Stimulated activated CD4-positive, alpha-beta T cell treated with anti-CD3 and anti-CD28 coated beads, Interleukin-1b, Interleukin-23, amount 100 ng/mL, for 24 hours (primary cell): Measurements from ENCODE around the gene CHRM1.

Experiments
- DNase-seq, 4 experiments: peaks; one replicate each; pipeline ENCODE4 v3.0.0-alpha.2; 2020; ENCODE audit warnings: low read depth in 4 of 4, low spot score in 1 of 4

CHRM1 gene

DNA sequence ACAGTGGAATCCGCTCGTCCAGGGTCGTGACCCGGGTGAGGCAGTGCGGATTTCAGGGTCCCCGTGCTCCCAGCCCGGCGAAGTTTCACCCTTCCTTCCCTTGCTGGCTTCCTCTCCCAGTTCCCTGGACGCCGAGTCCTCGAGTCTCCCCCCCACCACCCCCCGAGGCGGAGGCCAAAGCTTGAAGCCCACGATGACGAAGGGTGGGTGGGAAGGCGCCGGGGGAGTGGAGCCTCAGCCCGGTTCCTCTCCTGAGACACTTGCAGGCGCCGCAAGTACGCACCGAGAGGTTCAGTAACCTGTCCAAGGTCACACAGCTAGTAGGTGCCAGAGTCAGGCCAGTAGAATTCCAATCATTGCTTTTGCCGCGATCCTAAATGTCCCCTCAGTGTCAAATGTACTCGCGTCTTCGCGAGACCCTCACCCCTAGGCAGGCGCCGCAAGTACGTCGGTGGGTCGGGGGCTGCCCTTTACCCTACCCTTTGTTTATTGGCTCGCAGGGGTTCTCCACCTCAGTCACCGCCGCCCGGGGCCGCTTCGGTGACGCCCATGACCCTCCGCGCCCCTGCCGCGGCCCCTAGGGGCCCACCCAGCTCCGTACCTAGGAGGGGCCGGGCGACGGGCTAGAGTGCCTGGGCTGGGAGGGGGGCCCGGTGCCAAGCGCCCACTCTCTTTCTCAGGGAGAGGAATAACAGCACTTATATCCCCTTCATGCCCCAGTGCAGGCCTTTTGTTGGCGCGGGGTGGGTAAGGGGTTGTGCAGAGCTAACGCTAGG, 5.7 kb upstream of the CHRM1 start:
- DNase-seq = no peak

DNA sequence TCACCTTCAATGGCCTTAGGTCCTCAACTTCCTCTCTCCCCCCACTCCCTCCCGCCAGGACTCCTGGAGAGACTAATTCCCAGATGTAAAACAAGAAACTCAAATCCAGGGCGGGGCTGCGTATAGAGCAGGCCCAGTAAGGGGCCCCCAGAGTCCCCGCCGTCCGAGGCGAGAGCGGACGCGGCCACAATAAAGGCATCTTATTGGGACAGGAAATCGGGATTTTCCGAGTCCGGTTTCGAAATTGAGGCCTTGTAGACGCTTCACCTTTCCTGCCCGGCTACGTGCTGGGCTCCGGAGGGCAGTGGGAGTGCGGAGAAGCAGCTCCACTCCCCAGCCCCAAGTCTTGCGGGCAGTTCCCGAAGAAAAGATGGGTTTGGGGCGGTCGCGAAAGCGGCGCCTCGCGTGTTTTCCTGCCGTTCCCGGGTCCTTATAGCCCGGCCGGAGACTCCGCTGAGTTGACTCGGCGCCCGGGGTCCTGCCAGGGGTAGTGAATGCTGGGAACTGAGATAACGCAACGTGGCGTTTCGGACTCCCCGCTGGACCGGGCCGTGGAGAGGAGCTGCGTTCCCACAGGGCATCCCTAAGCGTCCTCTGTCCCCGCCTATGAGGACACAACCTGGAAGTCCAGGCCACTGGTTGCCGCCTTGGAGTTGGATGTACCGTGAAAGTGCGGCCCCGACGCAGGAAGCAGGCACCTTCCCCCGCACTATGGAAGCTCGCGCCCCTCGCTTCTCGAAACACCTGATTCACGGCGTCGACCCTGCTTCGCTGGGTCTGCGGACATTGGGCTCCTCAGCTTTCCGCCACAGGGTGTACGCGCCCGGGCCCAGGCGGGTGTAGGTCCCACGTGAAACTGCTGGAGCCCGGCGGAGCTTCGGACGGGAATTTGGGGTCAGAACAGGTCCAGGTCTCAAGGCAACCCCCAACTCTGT, 4.8 kb upstream of the CHRM1 start:
- DNase-seq = no peak

DNA sequence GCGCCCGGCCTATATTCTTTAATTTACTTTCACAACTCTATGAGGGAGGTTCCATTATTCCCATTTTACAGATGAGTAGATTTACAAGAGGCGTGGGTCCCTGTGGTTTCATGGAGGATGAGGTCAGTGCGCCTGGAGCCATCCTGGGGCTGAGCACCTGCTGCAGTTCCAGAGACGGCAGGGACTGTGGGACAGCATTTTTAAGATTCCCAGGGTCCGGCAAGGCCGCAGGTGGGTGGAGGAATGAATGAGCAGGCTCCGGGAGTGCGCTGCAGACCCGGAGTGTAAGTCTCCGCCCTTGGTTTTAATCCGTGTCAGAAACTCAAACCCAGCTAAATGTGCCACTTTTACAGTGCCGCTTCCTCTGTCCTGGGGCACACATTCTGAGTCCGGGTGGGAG, 4.1 kb upstream of the CHRM1 start:
- DNase-seq = no peak

DNA sequence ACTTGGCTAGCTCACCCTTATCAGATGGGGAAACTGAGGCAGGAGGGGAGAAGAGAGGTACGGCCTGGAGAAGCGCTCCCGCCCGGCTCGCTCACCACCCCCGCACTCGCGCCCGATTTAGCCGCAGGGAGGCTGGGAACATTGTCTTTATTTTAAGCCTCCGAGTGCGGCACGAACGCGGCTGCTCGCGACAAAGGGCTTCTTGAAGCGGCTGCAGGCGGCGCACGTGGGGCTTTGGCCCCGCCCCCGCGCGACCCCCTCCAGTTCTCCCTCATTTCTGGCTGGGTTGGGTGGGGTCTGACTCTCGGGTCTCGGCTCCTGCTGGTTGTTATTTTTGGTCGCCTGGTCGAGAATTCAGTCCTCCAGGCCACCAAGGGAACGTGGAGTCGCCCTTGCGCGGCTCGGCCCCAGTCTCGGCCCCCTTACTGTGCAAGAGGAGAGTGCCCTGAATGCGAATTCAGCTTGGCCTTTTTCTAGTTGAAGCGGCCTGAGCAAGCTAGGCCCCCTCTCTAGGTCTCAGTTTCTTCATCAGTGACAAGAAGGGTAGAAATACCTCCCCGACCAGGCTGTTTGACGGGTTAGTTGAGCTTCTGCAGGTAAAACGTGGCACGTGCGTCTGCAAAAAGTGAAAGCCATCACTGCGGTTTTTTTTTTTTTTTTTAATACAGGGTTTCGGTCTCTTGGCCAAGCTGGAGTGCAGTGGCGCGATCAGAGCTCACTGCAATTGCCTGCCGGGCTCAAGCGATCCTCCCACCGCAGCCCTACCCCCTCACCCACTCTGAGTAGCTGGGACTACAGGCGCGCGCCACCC, 2.6 kb upstream of the CHRM1 start:
- DNase-seq = no peak

DNA sequence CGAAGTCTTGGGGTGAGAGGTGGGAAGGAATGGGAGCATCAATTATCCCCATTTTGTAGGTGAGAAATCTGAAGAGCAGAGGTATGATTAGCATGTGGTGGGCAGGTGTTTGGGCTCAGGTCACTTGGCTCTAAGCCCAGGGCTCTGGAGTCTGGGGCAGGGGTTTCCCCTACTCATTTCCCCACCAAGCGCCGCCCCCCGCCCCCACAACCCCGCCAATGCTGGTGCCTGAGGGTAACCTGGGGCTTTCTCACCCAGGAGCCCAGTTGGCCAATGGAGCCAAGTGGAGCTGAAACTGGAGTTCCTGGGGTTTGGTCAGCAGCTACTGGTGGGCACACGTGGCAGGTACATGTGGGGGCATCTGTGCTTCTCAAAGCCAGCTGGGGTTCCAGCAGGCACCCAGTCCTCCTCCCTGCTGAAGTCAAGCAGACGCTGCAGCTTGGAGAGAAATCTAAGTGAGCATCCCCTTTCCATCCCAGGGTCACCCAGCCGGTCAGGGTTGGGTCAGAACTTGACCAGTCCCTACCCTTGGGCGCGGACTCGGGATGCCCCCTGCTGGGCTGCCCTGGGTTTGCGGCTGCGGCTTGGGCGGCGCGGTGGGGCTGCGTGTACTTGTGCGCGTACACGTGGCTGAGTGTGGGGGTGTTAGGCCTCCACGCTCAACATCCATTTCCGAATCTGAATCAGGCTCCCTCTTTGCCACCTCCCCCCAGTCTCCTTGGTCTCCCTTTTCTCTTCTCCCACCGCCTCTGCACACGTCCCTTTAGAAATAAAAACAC, 1.7 kb upstream of the CHRM1 start:
- DNase-seq = no peak

DNA sequence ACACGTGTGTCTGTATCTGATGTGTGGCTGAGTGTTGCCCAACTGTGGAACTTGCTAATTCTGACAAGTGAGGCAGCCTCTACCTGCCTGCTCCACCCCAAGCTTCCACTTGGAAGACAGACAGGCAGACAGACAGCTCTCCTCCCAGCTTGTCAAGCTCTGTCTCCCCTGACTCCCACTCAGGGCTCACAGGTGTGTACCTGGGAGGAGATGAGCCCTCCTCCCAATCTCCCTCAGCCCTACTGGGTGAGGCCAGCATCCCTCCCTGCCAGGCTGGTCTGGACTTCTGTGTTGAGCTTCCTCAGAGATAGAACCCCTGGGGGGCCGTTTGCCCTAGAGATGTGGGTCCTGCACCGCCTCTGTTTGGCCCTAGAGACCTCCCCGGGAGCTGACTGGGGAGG, 1.0 kb upstream of the CHRM1 start:
- DNase-seq = no peak

DNA sequence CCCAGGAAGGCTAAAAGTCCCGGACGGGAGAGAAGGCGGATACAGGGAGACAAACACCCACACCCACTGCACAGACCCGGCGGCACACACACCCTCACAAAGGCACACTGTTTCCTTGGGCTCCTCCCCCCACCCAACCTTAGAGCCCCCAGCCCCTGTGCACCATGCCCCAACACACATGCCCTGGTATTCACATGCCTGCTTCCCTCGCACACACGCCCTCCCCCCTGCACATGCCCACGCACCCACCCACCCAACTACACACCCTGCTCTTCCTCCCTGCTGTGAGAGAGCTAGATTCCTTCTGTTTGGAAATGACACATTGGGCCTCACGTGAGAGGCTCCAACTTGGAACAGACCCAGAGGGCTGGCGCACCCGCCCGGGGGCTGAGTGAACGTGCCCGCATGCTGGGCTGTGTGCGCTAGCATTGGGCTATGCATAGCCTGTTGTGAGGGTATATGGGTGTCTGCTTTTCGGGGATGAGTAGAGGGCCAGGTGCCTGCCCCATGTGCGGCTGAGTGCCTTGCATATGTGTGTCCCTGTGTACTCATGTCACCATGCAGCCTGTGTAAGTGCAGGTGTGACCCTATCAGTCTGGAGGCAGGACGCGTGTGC, 518 bp upstream of the CHRM1 start:
- DNase-seq = no peak

DNA sequence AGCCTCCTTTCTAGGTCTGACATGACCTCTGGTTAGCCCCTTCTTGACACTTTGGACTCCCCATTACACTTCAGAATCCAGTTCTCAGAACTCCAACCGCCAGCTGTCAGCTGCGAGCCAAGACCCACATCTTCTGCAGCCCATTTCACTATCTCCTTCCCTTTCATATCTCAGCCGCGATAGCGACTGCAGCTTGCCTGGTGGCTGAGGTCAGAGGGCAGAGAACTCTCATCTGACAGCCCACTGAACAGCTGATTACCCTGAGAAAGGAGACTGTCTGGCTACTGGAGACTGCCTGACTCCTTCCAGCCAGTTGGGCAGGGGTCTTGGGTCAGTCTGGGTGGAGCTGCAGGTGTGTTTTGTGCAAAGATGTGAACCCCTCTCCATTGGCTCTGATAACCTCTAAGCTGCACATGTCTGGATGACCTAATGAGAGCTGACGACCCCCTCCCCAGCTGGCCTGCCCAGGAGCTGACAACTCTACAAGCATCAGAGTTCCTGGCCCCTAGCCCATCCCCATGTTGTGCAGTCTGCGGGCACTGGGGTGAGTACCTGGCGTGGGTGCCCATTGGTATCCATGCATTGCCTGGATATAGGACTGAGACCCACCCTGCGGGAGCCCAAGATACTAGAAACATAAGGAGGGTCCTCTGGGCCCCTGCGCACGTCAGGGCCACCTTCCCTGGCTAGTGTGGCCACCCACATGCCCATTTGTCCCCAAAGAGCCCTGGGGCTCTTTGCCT, 1.1 kb downstream of the CHRM1 start:
- DNase-seq = no peak

DNA sequence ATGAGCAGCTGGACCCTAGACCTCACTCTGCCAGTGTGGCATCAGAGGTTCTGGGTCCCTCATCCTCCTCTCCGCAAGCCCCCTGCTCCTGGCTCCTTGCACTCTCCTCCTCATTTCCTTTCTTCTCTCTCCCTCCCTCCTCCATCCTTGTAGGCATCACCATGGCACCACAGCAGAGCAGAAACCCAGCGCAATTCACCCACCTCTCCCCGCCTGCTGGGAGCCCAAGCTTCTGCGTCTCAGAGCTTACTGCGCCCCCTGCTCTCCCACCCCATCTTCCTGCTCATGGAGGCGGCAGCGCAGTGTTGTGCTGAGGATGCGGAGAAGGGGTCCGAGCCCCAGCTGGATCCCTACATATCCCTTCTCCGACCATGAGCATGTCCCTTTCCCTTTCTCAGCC, 1.7 kb downstream of the CHRM1 start:
- DNase-seq = no peak

DNA sequence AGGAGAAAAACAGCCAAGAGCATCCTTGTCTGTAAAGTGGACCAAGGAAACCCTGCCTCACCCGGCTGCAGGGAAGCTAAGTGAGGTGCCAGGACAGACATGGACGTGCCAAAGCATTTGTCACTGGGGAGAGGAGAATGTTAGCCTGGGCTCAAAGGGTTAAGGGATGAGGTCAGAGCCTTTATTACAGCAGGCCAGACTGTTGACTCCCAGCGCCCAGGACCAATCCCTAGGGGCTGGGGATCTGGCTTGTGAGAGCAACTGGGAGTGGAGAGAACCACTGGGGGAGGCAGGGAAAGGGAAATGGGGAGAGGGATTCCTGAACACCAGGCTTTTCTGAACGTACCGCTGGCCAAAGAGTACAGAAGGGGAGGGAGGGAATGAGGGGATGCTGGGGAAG, 2.6 kb downstream of the CHRM1 start:
- no peak for DNase-seq

DNA sequence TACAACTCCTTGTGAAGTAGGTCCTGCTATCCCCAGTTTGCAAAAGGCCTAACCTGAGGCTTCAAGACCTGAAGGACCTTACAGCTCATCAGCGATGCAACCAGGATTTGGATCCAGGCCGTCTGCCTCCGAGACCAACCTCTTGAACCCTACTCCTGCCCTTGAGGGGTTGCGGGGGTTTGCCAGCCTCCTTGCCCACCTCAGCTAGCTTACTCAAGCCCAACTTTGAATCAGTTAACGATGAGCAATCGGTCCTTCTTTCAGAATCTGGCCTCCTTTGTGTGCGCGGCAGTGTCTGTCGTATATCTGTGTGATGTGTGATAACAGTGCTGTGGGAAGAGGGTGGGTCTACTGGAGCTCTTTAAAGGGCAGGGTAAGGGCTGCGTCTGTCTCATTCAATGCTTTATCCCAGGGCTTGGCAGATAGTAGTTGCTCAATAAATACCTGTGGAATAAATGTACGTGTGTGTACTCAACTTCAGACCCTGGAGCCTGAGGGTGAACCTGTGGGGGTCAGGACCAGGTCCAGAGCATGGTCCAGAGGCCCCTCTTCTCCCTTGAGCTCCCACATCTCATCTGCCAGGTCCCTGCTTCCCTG, 3.2 kb downstream of the CHRM1 start:
- DNase-seq = no peak

DNA sequence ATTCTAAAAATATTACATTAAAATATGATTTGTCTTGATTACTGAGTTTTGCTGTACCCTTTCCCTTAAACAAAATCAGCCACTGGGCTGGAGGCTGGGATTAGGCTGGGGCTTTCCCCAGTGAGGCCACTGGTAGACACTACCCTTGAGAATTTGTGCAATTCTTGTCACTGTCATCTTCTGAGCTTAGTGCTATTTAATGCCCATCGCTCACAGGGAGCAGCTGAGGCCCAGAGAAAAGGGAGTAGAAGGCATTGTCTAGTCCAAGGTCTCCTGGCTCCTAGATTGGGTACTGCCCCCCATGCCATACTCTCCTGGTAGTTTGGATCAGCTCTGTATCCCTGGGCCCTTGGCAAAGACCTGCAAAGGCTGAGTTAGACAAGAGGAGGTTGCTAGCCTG, 6.7 kb downstream of the CHRM1 start:
- no peak for DNase-seq

DNA sequence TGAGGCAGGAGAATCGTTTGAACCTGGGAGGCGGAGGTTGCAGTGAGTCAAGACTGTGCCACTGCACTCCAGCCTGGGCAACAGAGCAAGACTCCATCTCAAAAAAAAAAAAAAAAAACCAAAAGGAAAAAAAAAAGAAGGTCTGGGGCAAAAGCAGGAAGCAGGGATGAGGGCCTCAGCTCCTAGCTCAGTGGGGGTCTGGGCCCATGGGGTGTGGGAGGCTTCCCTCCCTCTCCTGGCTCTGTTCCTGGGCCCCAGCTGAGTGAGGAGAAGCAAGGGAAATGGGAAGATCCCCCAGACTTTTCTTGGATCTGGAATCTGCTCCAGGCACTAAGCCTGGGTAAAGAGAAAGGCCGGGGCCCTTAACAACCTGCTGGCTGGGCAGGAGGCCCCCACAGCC, 8.9 kb downstream of the CHRM1 start:
- no peak for DNase-seq

DNA sequence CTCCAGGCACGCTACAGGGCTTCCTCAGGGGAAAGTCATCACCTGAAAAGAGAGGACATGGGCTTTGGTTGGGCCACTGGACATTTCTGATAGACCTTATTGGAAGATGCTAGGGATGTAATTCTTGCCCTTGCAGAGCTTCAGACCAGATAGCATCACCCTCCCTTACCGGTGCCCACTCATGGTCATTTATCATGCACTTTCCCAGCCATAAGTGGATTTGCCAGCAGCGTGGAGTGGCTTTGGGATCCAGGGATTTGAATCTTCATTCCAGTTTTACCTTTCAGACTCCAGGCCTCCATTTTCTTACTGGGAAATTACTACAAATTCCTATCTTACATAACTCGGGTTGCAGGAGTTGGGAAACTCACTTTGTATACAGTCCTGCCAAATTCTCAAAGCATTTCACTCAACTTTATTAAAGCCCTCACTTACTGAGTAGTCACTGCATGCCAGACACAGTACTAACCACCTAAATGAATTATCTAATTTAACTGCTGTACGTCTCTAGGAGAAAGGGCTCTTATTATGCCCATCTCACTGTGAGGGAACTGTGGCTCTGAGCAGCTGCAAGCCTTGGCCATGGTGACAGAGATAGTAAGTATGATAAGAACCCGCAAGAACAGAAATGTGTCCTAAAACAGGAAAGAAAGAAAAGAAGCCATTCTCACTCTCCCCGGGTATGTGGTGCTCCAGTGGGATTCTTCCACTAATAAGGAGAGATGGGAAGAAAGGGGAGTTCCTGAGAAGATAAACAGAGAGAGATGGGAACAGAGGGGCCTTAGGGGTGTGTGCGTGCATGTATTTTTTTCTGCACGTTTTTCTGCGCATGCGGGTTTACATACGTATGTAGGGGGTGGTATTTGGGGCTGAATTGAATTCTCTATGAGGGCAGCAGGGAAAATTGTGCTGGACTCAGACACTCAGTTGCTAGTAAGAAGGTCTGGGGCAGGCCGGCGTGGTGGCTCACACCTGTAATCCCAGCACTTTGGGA, 9.7 kb downstream of the CHRM1 start:
- DNase-seq = no peak

DNA sequence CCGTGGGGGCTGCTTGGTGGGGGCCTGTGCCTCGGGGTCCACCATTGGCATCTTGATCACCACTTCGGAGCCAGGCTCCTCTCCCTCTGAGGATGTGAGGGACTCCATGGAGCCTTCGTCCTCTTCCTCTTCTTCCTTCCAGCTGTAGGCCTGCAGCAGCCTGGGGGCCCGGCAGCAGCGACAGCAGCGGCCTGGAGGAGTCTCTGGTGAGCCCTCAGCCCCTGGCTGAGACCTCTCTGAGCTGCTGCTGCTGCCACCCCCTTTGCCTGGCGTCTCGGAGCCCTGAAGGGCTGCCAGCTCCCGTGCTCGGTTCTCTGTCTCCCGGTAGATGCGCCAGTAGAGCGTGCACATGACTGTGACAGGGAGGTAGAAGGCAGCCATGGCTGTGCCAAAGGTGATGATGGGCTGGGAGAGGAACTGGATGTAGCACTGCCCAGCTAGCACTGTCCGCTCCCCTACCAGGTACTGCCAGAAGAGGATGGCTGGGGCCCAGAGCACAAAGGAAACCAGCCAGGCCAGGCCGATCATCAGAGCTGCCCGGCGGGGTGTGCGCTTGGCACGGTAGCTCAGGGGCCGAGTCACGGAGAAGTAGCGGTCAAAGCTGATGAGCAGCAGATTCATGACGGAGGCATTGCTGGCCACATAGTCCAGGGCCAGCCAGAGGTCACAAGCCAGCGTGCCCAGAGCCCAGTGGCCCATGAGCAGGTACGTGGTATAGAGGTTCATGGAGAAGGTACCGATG, 10.9 kb downstream of the CHRM1 start:
- no peak for DNase-seq

DNA sequence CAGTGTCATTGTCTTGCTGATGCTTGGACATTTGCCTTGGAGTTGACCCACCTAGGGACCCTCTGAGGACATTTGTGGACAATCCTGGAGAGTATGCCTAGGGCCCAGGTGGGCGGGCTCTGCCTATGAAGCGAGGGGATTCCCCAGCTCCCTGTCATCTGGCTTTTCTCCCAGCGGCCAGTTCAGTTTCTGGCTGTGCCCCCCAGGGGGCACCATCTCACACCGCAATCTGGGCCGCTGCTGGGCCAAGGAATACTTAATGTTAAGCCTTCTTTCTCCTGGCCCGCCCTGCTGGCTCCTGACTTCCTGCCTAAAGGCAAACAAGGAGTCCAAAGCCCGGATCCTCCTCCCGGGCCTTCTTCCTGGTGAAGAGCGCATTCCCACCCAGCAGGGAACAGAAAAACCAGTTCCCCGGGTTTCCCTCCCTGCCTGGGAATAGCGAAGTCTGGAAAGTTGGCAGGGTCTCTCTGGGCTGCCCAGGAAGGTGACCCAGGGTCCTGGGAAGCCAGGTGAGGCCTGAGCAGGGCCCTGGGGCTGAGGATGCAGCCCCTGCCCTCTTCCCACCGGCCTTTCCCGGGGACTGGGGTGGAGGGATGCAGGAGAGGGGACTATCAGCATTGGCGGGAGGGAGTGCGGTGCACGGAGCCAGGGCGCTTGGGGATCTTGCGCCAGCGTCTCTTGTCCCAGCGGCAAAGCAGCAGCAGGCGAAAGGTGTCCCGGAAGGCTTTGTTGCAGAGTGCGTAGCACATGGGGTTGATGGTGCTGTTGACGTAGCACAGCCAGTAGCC, 11.9 kb downstream of the CHRM1 start:
- DNase-seq = no peak
